Panc1 (cell line): ENCODE measurements around the gene CDKAL1.

ENCODE experiments used
- CTCF ChIP-seq: fragments of 450-650 bp; IDR thresholded peaks from 2 replicates; pipeline ENCODE4 v1.5.1; 2017; ENCODE audit warnings: mild to moderate bottlenecking
- POLR2AphosphoS5 ChIP-seq: IDR thresholded peaks from 2 replicates; pipeline ENCODE4 v1.6.1; 2012; ENCODE audit warnings: mild to moderate bottlenecking, low read depth, low read length, moderate library complexity
- SIN3A ChIP-seq: IDR thresholded peaks from 2 replicates; pipeline ENCODE4 v1.6.1; 2012; ENCODE audit warnings: low read depth, mild to moderate bottlenecking, low read length, moderate library complexity, borderline replicate concordance; ENCODE audit not compliant: insufficient read depth
- TF ChIP-seq, protein P1 (sequence below), 2 experiments: IDR thresholded peaks; 2 replicates each; pipeline ENCODE4 v1.6.1; 2011 to 2012; ENCODE audit warnings: low read depth in 2 of 2, control low read depth in 1 of 2, low read length in 1 of 2, mild to moderate bottlenecking in 1 of 2, moderate library complexity in 1 of 2; ENCODE audit not compliant: insufficient read depth in 1 of 2

GRCh38 chr6:21115111-21115510, 580.9 kb downstream of the CDKAL1 start:
- TF ChIP-seq CTCF, result no peak
- no peak for TF ChIP-seq POLR2AphosphoS5
- TF ChIP-seq, protein P1, sequence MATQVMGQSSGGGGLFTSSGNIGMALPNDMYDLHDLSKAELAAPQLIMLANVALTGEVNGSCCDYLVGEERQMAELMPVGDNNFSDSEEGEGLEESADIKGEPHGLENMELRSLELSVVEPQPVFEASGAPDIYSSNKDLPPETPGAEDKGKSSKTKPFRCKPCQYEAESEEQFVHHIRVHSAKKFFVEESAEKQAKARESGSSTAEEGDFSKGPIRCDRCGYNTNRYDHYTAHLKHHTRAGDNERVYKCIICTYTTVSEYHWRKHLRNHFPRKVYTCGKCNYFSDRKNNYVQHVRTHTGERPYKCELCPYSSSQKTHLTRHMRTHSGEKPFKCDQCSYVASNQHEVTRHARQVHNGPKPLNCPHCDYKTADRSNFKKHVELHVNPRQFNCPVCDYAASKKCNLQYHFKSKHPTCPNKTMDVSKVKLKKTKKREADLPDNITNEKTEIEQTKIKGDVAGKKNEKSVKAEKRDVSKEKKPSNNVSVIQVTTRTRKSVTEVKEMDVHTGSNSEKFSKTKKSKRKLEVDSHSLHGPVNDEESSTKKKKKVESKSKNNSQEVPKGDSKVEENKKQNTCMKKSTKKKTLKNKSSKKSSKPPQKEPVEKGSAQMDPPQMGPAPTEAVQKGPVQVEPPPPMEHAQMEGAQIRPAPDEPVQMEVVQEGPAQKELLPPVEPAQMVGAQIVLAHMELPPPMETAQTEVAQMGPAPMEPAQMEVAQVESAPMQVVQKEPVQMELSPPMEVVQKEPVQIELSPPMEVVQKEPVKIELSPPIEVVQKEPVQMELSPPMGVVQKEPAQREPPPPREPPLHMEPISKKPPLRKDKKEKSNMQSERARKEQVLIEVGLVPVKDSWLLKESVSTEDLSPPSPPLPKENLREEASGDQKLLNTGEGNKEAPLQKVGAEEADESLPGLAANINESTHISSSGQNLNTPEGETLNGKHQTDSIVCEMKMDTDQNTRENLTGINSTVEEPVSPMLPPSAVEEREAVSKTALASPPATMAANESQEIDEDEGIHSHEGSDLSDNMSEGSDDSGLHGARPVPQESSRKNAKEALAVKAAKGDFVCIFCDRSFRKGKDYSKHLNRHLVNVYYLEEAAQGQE (IDR thresholded peaks at IDR 0.05; ENCODE audit: insufficient read depth in 1 of 2, low read depth in 2 of 2, low read length in 1 of 2), result no peak
- no peak for TF ChIP-seq SIN3A
